K562 (cell line): ENCODE results near the gene DBP. TPM values are rescaled to one million over a fixed set of nuclear protein-coding genes. Genes with fewer than 3 reads are reported as not detected.

Experiments
- BCOR ChIP-seq: fragments of 450-650 bp; IDR thresholded peaks from 2 replicates; pipeline ENCODE4 v1.6.1; 2016
- CBX8 ChIP-seq: fragments of 200-600 bp; sonication (generic); IDR thresholded peaks from 2 replicates; pipeline ENCODE4 v1.6.1; 2012; ENCODE audit warnings: borderline replicate concordance, mixed run types, low read depth, mild to moderate bottlenecking, moderate library complexity, mixed read lengths, low read length, control low read depth, inconsistent platforms; ENCODE audit not compliant: poor library complexity, severe bottlenecking; ENCODE audit errors: extremely low read depth
- CTBP1 ChIP-seq: fragments of 450-650 bp; IDR thresholded peaks from 2 replicates; pipeline ENCODE4 v1.6.1; 2016; ENCODE audit warnings: borderline replicate concordance
- FOXP1 ChIP-seq: sonication (generic); formaldehyde crosslinking; IDR thresholded peaks from 2 replicates; pipeline ENCODE4 v1.8.0; 2022; ENCODE audit warnings: mild to moderate bottlenecking, missing genetic modification reagents
- GTF2A2 ChIP-seq: IDR thresholded peaks from 2 replicates; pipeline ENCODE4 v1.6.1; 2016; ENCODE audit warnings: mild to moderate bottlenecking, missing genetic modification characterization, missing compliant biosample characterization
- HDAC2 ChIP-seq: fragments of 450-650 bp; IDR thresholded peaks from 2 replicates; pipeline ENCODE4 v1.6.1; 2016; ENCODE audit warnings: mild to moderate bottlenecking
- KDM1A ChIP-seq, 2 experiments: fragments of 450-650 bp; IDR thresholded peaks; 2 replicates each; pipeline ENCODE4 v1.6.1; 2016; ENCODE audit warnings: mild to moderate bottlenecking in 2 of 2
- RCOR1 ChIP-seq, 2 experiments: IDR thresholded peaks; 2 replicates each; pipeline ENCODE4 v1.6.1; 2012; ENCODE audit warnings: low read depth in 2 of 2, low read length in 2 of 2, borderline replicate concordance in 1 of 2, improper control_type of control experiment in 1 of 2
- RFX1 ChIP-seq: fragments of 450-650 bp; IDR thresholded peaks from 2 replicates; pipeline ENCODE4 v1.6.1; 2016; ENCODE audit warnings: mild to moderate bottlenecking, moderate library complexity
- RFX5 ChIP-seq: IDR thresholded peaks from 2 replicates; pipeline ENCODE4 v1.6.1; 2011; ENCODE audit warnings: low read depth, mild to moderate bottlenecking, improper control_type of control experiment, low read length
- TCF7 ChIP-seq: sonication (generic); IDR thresholded peaks from 2 replicates; pipeline ENCODE4 v1.6.1; 2016; ENCODE audit warnings: antibody characterized with exemption, borderline replicate concordance
- TEAD1 ChIP-seq, 2 experiments: fragments of 450-650 bp in 1 of 2; sonication (generic) in 1 of 2; formaldehyde crosslinking; IDR thresholded peaks; 2 replicates each; pipeline versions ENCODE4 v1.4.0 to v1.8.0; 2020 to 2022; ENCODE audit warnings: mild to moderate bottlenecking in 2 of 2, missing genetic modification reagents in 1 of 2
- ZNF140 ChIP-seq: fragments of 250-450 bp; sonication (Bioruptor Pico); IDR thresholded peaks from 2 replicates; pipeline ENCODE4 v1.8.0; 2021; ENCODE audit warnings: moderate library complexity, mild to moderate bottlenecking, inconsistent platforms
- ZNF224 ChIP-seq: sonication (generic); formaldehyde crosslinking; IDR thresholded peaks from 2 replicates; pipeline ENCODE4 v1.8.0; 2022; ENCODE audit warnings: mild to moderate bottlenecking, missing genetic modification reagents
- ZNF239 ChIP-seq: fragments of 250-450 bp; sonication (Bioruptor Pico); IDR thresholded peaks from 2 replicates; pipeline ENCODE4 v1.4.0; 2020; ENCODE audit warnings: mild to moderate bottlenecking
- polyA plus RNA-seq, 8 experiments: library from polyadenylated mRNA; depleted of rRNA in 4 of 8; stranded (reverse) in 5 of 8; unstranded in 3 of 8; fragments of >200 nt; fragmentation: Nextera tagmentation in 2 of 8; fragmentation: Illumina TruSeq in 1 of 8; extraction: Ambion mirVana in 2 of 8; extraction: Trizol in 1 of 8; gene quantifications; 2 replicates each; pipeline versions ENCODE4 v1.2.1 to v1.2.3, GENCODE V29; 2011 to 2014; ENCODE audit warnings: inconsistent platforms in 1 of 8, missing spikeins in 1 of 8
- total RNA-seq, 7 experiments: library from RNA; depleted of rRNA in 6 of 7; stranded (reverse); fragments of >200 nt in 6 of 7; fragmentation: Illumina TruSeq in 2 of 7; extraction: Trizol in 2 of 7; gene quantifications; 2 replicates each; pipeline versions ENCODE4 v1.2.1 to v1.2.3, GENCODE V29; 2011 to 2021; ENCODE audit warnings: low replicate concordance in 1 of 7
- TF ChIP-seq, protein P1 (sequence below), 2 experiments: fragments of 450-650 bp; IDR thresholded peaks; 2 replicates each; pipeline ENCODE4 v1.6.1; 2016; ENCODE audit warnings: mild to moderate bottlenecking in 2 of 2, borderline replicate concordance in 1 of 2, low read depth in 1 of 2, moderate library complexity in 1 of 2
- TF ChIP-seq, protein P2 (sequence below): fragments of 250-450 bp; sonication (Bioruptor Pico); IDR thresholded peaks from 2 replicates; pipeline ENCODE4 v1.4.0; 2020; ENCODE audit warnings: mild to moderate bottlenecking, moderate library complexity
- TF ChIP-seq, protein P3 (sequence below): sonication (generic); formaldehyde crosslinking; IDR thresholded peaks from 2 replicates; pipeline ENCODE4 v1.9.0; 2022; ENCODE audit warnings: mild to moderate bottlenecking, missing genetic modification reagents

Gene DBP
- total and polyA plus RNA-seq, 9 of the 15 experiments (the other 6 are each of a cell fraction or from before 2014, with no cell fraction given) = 0.25 to 5.5 (median 1.8) TPM

DNA sequence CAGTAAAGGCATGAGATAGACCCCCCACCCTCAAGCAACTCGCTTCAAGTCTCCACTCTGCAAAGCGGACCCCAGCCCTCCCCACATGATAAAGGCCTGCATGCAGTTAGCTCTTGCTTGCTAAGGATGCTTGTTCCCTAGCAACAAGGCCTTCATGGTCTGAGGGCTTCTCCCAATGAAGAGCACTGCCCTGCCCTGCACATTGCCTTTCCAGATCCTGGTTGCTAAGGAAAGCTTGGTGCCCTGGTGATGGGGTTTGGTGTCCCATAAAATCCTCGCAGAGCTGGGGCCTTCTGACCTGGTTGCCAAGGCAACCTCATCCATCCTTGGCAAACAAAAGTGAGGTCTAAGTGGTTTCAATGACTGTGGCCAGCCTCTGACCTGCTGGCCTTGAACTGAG, 6.0 kb downstream of the DBP start (continued):
- TF ChIP-seq, protein P1, sequence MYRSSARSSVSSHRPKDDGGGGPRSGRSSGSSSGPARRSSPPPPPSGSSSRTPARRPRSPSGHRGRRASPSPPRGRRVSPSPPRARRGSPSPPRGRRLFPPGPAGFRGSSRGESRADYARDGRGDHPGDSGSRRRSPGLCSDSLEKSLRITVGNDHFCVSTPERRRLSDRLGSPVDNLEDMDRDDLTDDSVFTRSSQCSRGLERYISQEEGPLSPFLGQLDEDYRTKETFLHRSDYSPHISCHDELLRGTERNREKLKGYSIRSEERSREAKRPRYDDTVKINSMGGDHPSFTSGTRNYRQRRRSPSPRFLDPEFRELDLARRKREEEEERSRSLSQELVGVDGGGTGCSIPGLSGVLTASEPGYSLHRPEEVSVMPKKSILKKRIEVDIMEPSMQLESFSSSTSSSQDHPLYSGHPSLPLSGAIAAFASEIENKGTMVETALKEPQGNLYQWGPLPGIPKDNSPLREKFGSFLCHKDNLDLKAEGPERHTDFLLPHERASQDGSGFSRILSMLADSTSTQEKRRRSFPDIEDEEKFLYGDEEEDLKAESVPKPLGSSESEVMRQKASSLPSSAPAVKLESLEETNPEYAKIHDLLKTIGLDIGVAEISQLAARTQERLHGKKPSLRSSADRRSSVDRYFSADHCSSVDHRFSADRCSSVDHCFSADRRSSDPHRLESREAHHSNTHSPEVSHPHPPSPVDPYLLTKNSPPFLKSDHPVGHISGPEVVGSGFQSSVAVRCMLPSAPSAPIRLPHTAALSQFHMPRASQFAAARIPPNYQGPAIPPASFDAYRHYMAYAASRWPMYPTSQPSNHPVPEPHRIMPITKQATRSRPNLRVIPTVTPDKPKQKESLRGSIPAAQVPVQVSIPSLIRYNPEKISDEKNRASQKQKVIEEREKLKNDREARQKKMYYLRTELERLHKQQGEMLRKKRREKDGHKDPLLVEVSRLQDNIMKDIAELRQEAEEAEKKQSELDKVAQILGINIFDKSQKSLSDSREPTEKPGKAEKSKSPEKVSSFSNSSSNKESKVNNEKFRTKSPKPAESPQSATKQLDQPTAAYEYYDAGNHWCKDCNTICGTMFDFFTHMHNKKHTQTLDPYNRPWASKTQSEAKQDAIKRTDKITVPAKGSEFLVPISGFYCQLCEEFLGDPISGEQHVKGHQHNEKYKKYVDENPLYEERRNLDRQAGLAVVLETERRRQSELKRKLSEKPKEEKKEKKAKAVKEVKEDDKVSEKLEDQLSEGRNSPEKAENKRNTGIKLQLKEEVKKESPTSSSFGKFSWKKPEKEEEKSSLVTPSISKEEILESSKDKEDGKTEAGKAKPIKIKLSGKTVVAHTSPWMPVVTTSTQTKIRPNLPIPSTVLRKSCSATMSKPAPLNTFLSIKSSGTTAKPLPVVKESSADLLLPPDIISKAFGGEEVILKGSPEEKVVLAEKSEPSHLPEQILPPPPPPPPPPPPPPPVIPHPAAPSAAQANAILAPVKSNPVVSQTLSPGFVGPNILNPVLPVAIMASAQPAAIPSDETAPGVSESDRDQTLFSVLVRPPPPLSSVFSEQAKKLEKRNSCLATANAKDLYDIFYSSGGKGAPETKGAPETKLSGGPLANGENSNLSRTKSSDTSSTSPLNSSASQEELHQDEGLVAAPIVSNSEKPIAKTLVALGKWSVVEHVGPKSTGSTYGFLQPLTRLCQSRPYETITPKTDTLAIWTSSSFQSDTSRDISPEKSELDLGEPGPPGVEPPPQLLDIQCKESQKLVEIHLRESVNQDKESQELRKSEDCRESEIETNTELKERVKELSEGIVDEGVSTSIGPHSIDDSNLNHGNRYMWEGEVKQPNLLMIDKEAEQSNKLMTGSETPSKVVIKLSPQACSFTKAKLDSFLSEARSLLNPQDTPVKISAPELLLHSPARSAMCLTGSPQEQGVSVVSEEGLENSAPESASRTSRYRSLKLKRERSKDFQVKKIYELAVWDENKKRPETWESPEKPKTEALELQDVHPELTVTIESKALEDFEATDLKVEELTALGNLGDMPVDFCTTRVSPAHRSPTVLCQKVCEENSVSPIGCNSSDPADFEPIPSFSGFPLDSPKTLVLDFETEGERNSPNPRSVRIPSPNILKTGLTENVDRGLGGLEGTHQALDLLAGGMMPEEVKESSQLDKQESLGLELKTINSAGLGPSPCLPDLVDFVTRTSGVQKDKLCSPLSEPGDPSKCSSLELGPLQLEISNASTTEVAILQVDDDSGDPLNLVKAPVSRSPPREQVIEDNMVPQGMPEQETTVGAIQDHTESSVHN (IDR thresholded peaks at IDR 0.05; ENCODE audit: borderline replicate concordance in 1 of 2, low read depth in 1 of 2) = no peak
- TF ChIP-seq FOXP1 (no peak), CBX8 (no peak), RFX5 (no peak), ZNF140 (no peak), BCOR (no peak), RCOR1 (IDR thresholded peaks at IDR 0.05; ENCODE audit: borderline replicate concordance in 1 of 2, low read depth in 2 of 2, low read length in 2 of 2) (0 out of 4 replicates have a peak, but pooled peaks of 1 of the 2 experiments have one; percentile 17), GTF2A2 (tag) (no peak), TCF7 (no peak), RFX1 (peak; percentile 93), HDAC2 (peak; percentile 71), CTBP1 (peak; percentile 67; the same call in 1 of the 2 replicates), KDM1A (IDR thresholded peaks at IDR 0.05) (peak; percentile 84 to 85; a peak in 3 of 4 replicates), ZNF239 (CRISPR knock-in tag) (no peak), TEAD1 (CRISPR knock-in tag; IDR thresholded peaks at IDR 0.05) (no peak), ZNF224 (CRISPR knock-in tag) (no peak)
- TF ChIP-seq, protein P2, sequence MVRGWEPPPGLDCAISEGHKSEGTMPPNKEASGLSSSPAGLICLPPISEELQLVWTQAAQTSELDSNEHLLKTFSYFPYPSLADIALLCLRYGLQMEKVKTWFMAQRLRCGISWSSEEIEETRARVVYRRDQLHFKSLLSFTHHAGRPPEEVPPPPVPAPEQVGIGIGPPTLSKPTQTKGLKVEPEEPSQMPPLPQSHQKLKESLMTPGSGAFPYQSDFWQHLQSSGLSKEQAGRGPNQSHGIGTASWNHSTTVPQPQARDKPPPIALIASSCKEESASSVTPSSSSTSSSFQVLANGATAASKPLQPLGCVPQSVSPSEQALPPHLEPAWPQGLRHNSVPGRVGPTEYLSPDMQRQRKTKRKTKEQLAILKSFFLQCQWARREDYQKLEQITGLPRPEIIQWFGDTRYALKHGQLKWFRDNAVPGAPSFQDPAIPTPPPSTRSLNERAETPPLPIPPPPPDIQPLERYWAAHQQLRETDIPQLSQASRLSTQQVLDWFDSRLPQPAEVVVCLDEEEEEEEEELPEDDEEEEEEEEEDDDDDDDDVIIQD (CRISPR knock-in tag) = no peak
- TF ChIP-seq, protein P3, sequence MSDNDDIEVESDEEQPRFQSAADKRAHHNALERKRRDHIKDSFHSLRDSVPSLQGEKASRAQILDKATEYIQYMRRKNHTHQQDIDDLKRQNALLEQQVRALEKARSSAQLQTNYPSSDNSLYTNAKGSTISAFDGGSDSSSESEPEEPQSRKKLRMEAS = no peak
